Activated naive CD8-positive, alpha-beta T cell treated with anti-CD3 and anti-CD28 coated beads, Interleukin-2, amount 50 U/mL, for 16 hours (primary cell): ENCODE data around the gene AKTIP.
"Not testable (repeated sequence)": the region's sequence is repeated elsewhere in the genome, so short reads cannot be mapped to it uniquely, and the experiment has no call there.

Experiments used
- DNase-seq: peaks from one replicate; pipeline ENCODE4 v3.0.0-alpha.2; 2020; ENCODE audit warnings: low read depth, low spot score

Gene AKTIP

GRCh38 chr16:53515811-53516210, 12.8 kb upstream of the AKTIP start:
- DNase-seq, result no peak

GRCh38 chr16:53515259-53515658, 12.2 kb upstream of the AKTIP start:
- DNase-seq, result no peak

GRCh38 chr16:53512795-53513194, 9.8 kb upstream of the AKTIP start:
- not testable (repeated sequence) for DNase-seq

GRCh38 chr16:53511403-53512280, 8.6 kb upstream of the AKTIP start:
- DNase-seq, result no peak

GRCh38 chr16:53511084-53511402, 8.0 kb upstream of the AKTIP start:
- DNase-seq, result no peak

- no peak for DNase-seq
Observed at GRCh38 chr16:53510704-53511070, 7.7 kb upstream of the AKTIP start.

GRCh38 chr16:53509906-53510703, 7.1 kb upstream of the AKTIP start:
- no peak for DNase-seq

GRCh38 chr16:53507464-53508179, 4.6 kb upstream of the AKTIP start:
- DNase-seq, result no peak

- DNase-seq, result no peak
Observed at GRCh38 chr16:53506254-53506653, 3.2 kb upstream of the AKTIP start.

- DNase-seq, result no peak
Observed at GRCh38 chr16:53504665-53505064, 1.7 kb upstream of the AKTIP start.

- DNase-seq, result no peak
Observed at GRCh38 chr16:53503991-53504663, 1.1 kb upstream of the AKTIP start.

GRCh38 chr16:53503270-53503923, 388 bp upstream of the AKTIP start:
- peak; percentile 99 for DNase-seq

- no peak for DNase-seq
Observed at GRCh38 chr16:53501216-53501859, 1.7 kb downstream of the AKTIP start.

- DNase-seq, result no peak
Observed at GRCh38 chr16:53498984-53499383, 4.0 kb downstream of the AKTIP start.

- DNase-seq, result no peak
Observed at GRCh38 chr16:53495325-53495724, 7.7 kb downstream of the AKTIP start.

- no peak for DNase-seq
Observed at GRCh38 chr16:53494636-53495035, 8.4 kb downstream of the AKTIP start.

GRCh38 chr16:53492503-53492902, 10.5 kb downstream of the AKTIP start:
- DNase-seq, result no peak

GRCh38 chr16:53489755-53490154, 13.3 kb downstream of the AKTIP start:
- no peak for DNase-seq

GRCh38 chr16:53486230-53486629, 16.8 kb downstream of the AKTIP start:
- DNase-seq, result no peak

GRCh38 chr16:53484542-53484941, 18.5 kb downstream of the AKTIP start:
- no peak for DNase-seq

GRCh38 chr16:53482123-53482522, 20.9 kb downstream of the AKTIP start:
- DNase-seq, result no peak
